Peyer's patch (tissue), 4 donors: ENCODE data around the gene SLC7A11. TPM values are rescaled to one million over a fixed set of nuclear protein-coding genes. Genes with fewer than 3 reads are reported as not detected.

Experiments
- DNase-seq, 3 donors: peaks; one replicate each; pipeline ENCODE4 v3.0.0-alpha.2; 2017 to 2019
- H3K27ac ChIP-seq, 4 donors: fragments of 200-600 bp; sonication (generic); one replicate each; pipeline ENCODE4 v1.5.1; 2016 to 2019
- H3K27me3 ChIP-seq, 2 donors: fragments of 200-600 bp; sonication (generic); one replicate each; pipeline ENCODE4 v1.5.1; 2019
- H3K36me3 ChIP-seq, 3 donors: fragments of 200-600 bp; sonication (generic); one replicate each; pipeline ENCODE4 v1.5.1; 2016 to 2019
- H3K4me1 ChIP-seq, 4 donors: fragments of 200-600 bp; sonication (generic); one replicate each; pipeline ENCODE4 v1.5.1; 2016 to 2019
- H3K4me3 ChIP-seq, 4 donors: fragments of 200-600 bp; sonication (generic); 1 replicate in 3 of 4; 2 replicates in 1 of 4; pipeline ENCODE4 v1.5.1; 2016 to 2019; ENCODE audit warnings: mild to moderate bottlenecking in 1 of 4
- H3K9me3 ChIP-seq, 4 donors: fragments of 200-600 bp; sonication (generic); one replicate each; pipeline ENCODE4 v1.5.1; 2016 to 2019; ENCODE audit warnings: mild to moderate bottlenecking in 1 of 4
- CTCF ChIP-seq, 6 experiments: fragments of 450-650 bp in 4 of 6; fragments of 200-600 bp in 2 of 6; sonication (generic) in 1 of 6; IDR thresholded peaks; one replicate each; pipeline ENCODE4 v1.5.1; 2017 to 2019; ENCODE audit warnings: antibody characterized with exemption in 6 of 6, mild to moderate bottlenecking in 3 of 6, moderate library complexity in 1 of 6
- POLR2A ChIP-seq, 2 donors: fragments of 450-650 bp; IDR thresholded peaks; one replicate each; pipeline ENCODE4 v1.5.1; 2017; ENCODE audit warnings: antibody characterized with exemption in 2 of 2, mild to moderate bottlenecking in 2 of 2, moderate library complexity in 2 of 2
- total RNA-seq, 4 donors: library from RNA; depleted of rRNA; stranded (reverse); fragments of >200 nt; gene quantifications; one replicate each; pipeline ENCODE4 v1.1.0, GENCODE V29; 2016

SLC7A11 gene
- total RNA-seq, 4 donors from 2014 or later: under 0.01 to 0.88 (median 0.64) TPM

DNA sequence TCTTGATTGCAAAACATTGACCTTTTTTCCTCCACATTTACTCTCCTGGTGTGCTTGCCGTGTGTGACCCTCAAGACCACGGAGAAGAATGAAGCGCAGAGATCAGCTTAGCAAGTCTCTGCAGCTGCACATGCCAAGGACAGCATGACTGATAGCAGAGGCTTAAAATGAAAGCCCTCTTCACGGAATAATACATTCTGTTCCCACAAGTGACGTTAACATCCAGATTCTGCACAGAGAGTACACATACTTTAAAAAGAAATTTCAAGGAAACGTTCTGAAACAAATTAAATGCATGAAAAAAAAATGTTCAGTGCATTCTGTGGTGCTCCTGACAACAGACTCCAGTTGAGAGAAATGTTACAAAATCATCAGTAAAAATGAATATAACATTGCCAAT is 60.9 kb downstream of the SLC7A11 start:
- H3K27ac ChIP-seq: no peak overlapping the region
- no peak for DNase-seq
- no peaks in the 10 kb centered on the region for H3K9me3 ChIP-seq
- H3K4me3 ChIP-seq: no peak overlapping the region
- H3K27me3 ChIP-seq: no peaks in the 10 kb centered on the region
- TF ChIP-seq CTCF (IDR thresholded peaks at IDR 0.05): no peak
- TF ChIP-seq POLR2A (IDR thresholded peaks at IDR 0.05): no peak
- H3K4me1 ChIP-seq: no peaks in the 10 kb centered on the region
- no peaks in the 10 kb centered on the region for H3K36me3 ChIP-seq

GRCh38 chr4:138178566-138178965 is 63.6 kb downstream of the SLC7A11 start:
- no peak overlapping the region for H3K27ac ChIP-seq
- DNase-seq: no peak
- no peaks in the 10 kb centered on the region for H3K4me1 ChIP-seq
- H3K36me3 ChIP-seq: no peaks in the 10 kb centered on the region
- H3K9me3 ChIP-seq: no peaks in the 10 kb centered on the region
- TF ChIP-seq POLR2A (IDR thresholded peaks at IDR 0.05) (no peak), CTCF (IDR thresholded peaks at IDR 0.05) (no peak)
- no peak overlapping the region for H3K4me3 ChIP-seq
- H3K27me3 ChIP-seq: no peaks in the 10 kb centered on the region

GRCh38 chr4:138177278-138177968 is 64.7 kb downstream of the SLC7A11 start:
- DNase-seq: no peak
- TF ChIP-seq CTCF (IDR thresholded peaks at IDR 0.05) (no peak), POLR2A (IDR thresholded peaks at IDR 0.05) (no peak)
- Histone ChIP-seq H3K4me1 (no peaks in the 10 kb centered on the region), H3K9me3 (no peaks in the 10 kb centered on the region), H3K27ac (no peak overlapping the region), H3K36me3 (no peaks in the 10 kb centered on the region), H3K27me3 (no peaks in the 10 kb centered on the region), H3K4me3 (no peak overlapping the region)

DNA sequence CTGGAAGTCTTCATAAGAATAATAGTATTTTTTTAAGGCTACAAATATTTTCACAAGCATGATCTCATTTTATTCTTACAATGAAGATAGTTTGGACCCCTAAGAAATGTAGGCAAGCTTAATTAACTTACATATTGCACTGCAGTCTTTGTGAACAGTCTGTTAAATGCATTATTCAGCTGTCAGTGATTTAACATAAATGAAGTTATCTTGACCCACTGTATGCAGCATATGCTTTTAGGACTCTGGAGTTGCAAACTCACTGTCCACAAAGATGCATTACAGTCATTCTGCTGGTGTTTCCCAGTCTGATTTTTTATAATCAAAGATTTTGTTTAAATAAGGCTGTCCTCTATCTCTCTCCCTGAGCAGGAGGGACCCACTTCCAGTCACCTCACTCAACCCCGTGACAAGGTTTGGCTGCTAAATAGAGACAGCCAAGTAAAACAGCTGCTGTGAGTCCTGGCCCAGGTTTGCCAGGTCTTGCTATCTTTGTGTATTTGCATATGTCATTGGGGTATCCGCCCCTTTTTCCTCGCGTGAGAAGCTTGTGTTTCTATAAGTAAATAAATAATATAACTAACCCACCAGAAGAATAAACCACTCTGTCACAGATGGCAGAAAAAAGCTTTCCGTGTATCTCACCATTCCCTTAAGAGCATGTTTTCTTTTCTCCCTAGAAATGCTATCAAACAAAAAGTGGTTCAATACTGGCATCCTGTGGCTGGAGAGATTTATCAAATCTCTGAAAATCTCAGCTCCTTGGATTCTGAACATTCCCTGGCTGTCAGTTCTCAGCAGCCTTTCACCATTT is 67.0 kb downstream of the SLC7A11 start:
- Histone ChIP-seq H3K4me1 (no peaks in the 10 kb centered on the region), H3K27me3 (no peaks in the 10 kb centered on the region), H3K36me3 (no peaks in the 10 kb centered on the region), H3K27ac (no peak overlapping the region), H3K9me3 (no peaks in the 10 kb centered on the region), H3K4me3 (no peak overlapping the region)
- no peak for DNase-seq
- TF ChIP-seq POLR2A (IDR thresholded peaks at IDR 0.05): no peak
- peak in 3 of 6 experiments; percentile 18 to 47 (median 20) for TF ChIP-seq CTCF (IDR thresholded peaks at IDR 0.05)

DNA sequence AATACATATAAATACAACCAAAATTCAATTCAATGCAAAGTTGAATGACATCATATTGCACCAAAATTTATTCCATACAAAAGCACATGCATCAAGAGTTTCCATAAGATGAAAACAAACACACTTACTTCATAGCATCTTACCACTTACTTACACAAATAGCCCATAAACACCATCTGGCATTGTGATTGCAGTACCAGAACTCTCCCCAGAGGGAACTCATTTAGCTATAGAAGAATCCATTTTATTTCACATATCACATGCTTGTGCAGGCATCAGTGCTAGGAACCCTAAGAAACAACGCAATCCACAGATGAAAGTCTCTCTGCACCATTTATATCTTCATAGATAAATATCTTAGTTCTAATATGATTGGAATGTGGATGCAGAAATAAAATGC is 77.9 kb downstream of the SLC7A11 start:
- Histone ChIP-seq H3K4me3 (no peak overlapping the region), H3K36me3 (no peaks in the 10 kb centered on the region), H3K4me1 (no peaks in the 10 kb centered on the region), H3K9me3 (no peaks in the 10 kb centered on the region), H3K27me3 (no peaks in the 10 kb centered on the region), H3K27ac (no peak overlapping the region)
- no peak for TF ChIP-seq POLR2A (IDR thresholded peaks at IDR 0.05)
- no peak for TF ChIP-seq CTCF (IDR thresholded peaks at IDR 0.05)
- no peak for DNase-seq
